ENCODE data around the gene PSMD14.

Gene PSMD14

GRCh38 chr2:161388146-161388779, 80.0 kb downstream of the PSMD14 start:
- no peak for DNase-seq

- DNase-seq = no peak
Observed at GRCh38 chr2:161391737-161392506, 83.7 kb downstream of the PSMD14 start.

- DNase-seq = no peak
Observed at GRCh38 chr2:161400076-161400475, 91.9 kb downstream of the PSMD14 start.

- no peak for DNase-seq
Observed at GRCh38 chr2:161402297-161402696, 94.1 kb downstream of the PSMD14 start.

- no peak for DNase-seq
Observed at GRCh38 chr2:161406316-161406715, 98.1 kb downstream of the PSMD14 start.

GRCh38 chr2:161407597-161407996, 99.4 kb downstream of the PSMD14 start:
- DNase-seq = no peak

GRCh38 chr2:161409308-161409907, 101.2 kb downstream of the PSMD14 start:
- DNase-seq = no peak

- no peak for DNase-seq
Observed at GRCh38 chr2:161412346-161412745, 104.1 kb downstream of the PSMD14 start.

GRCh38 chr2:161414042-161415033, 106.1 kb downstream of the PSMD14 start:
- no peak for DNase-seq

GRCh38 chr2:161415034-161415986, 107.1 kb downstream of the PSMD14 start:
- no peak for DNase-seq

- DNase-seq = no peak
Observed at GRCh38 chr2:161415987-161416707, 107.9 kb downstream of the PSMD14 start, which contains the start of gene TBR1. Gene TBR1, plus strand, starts transcription at chr2:161416297. Its CDS starts 114 bp downstream, at chr2:161416411.

- DNase-seq = no peak
Observed at GRCh38 chr2:161416708-161417437, 108.6 kb downstream of the PSMD14 start.

GRCh38 chr2:161417438-161418274, 109.4 kb downstream of the PSMD14 start:
- DNase-seq = no peak

- no peak for DNase-seq
Observed at GRCh38 chr2:161418275-161418714, 110.1 kb downstream of the PSMD14 start.

- DNase-seq = no peak
Observed at GRCh38 chr2:161418715-161419637, 110.8 kb downstream of the PSMD14 start.

- DNase-seq = no peak
Observed at GRCh38 chr2:161419638-161420190, 111.5 kb downstream of the PSMD14 start.

- no peak for DNase-seq
Observed at GRCh38 chr2:161420406-161421074, 112.3 kb downstream of the PSMD14 start.

Data from NCI-H446 treated with DMSO at 0.1 percent for 48 hours (cell line).